GM12891 (cell line): ENCODE data around the gene PCDHA12.
"Not testable (repeated sequence)": the region's sequence is repeated elsewhere in the genome, so short reads cannot be mapped to it uniquely, and the experiment has no call there.

ENCODE experiments used
- DNase-seq: peaks from one replicate; pipeline ENCODE4 v3.0.0; 2011; ENCODE audit warnings: low spot score; ENCODE audit not compliant: insufficient read length
- FAIRE-seq: peaks from 2 replicates; lab custom pipeline; 2011; peaks lifted over from hg19 to GRCh38; lab: Jason Lieb, UNC
- PAX5 ChIP-seq: IDR thresholded peaks from 2 replicates; pipeline ENCODE4 v1.6.1; 2011; ENCODE audit warnings: low read length, moderate library complexity, mild to moderate bottlenecking; ENCODE audit not compliant: insufficient read depth, severe bottlenecking
- POLR2A ChIP-seq: IDR thresholded peaks from 2 replicates; pipeline ENCODE4 v1.6.1; 2011; ENCODE audit warnings: low read depth, low read length, control low read depth
- POLR2AphosphoS5 ChIP-seq: IDR thresholded peaks from 2 replicates; pipeline ENCODE4 v1.6.1; 2011; ENCODE audit warnings: low read depth, low read length, control low read depth
- POU2F2 ChIP-seq: IDR thresholded peaks from 2 replicates; pipeline ENCODE4 v1.6.1; 2011; ENCODE audit warnings: low read depth, mild to moderate bottlenecking, control low read depth, low read length, moderate library complexity
- SPI1 ChIP-seq: IDR thresholded peaks from 2 replicates; pipeline ENCODE4 v1.6.1; 2011; ENCODE audit warnings: low read depth, low read length, control low read depth
- TAF1 ChIP-seq: IDR thresholded peaks from 2 replicates; pipeline ENCODE4 v1.6.1; 2011; ENCODE audit warnings: low read depth, low read length, control low read depth

Gene PCDHA12

GRCh38 chr5:140840978-140841962 lies 33.8 kb upstream of the PCDHA12 start, which contains the start of gene PCDHA8:
PCDHA8 (plus strand) TSS chr5:140841187; CDS start chr5:140841322, 135 bp downstream.
- DNase-seq (no peak), FAIRE-seq (no peak)
- TF ChIP-seq POU2F2 (no peak), POLR2AphosphoS5 (no peak), TAF1 (no peak), SPI1 (no peak), PAX5 (no peak), POLR2A (no peak)

DNA sequence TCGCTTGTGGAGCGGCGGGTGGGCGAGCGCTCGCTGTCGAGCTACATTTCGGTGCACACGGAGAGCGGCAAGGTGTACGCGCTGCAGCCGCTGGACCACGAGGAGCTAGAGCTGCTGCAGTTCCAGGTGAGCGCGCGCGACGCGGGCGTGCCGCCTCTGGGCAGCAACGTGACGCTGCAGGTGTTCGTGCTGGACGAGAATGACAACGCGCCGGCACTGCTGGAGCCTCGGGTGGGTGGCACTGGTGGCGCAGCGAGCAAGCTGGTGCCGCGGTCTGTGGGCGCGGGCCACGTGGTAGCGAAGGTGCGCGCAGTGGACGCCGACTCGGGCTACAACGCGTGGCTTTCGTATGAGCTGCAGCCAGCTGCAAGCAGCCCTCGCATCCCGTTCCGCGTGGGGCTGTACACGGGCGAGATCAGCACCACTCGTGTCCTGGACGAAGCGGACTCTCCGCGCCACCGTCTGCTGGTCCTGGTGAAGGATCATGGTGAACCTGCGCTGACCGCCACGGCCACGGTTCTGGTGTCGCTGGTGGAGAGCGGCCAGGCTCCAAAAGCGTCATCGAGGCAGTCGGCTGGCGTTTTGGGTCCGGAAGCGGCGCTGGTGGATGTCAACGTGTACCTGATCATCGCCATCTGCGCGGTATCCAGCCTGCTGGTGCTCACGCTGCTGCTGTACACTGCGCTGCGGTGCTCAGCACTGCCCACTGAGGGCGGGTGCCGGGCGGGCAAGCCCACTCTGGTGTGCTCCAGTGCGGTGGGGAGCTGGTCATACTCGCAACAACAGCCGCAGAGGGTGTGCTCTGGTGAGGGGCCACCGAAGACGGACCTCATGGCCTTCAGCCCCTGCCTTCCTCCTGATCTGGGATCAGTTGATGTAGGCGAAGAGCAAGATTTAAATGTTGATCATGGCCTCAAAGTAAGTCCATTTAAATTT lies 32.0 kb upstream of the PCDHA12 start:
- no peak for FAIRE-seq
- DNase-seq, result no peak
- TF ChIP-seq POLR2A (no peak), POLR2AphosphoS5 (no peak), TAF1 (no peak)

GRCh38 chr5:140848139-140849102 lies 26.7 kb upstream of the PCDHA12 start, which contains the start of gene PCDHA9:
PCDHA9 (plus strand) TSS chr5:140848382; CDS start chr5:140848496, 114 bp downstream.
- not testable (repeated sequence) for DNase-seq, FAIRE-seq

- DNase-seq, FAIRE-seq: not testable (repeated sequence)
These were observed 25.1 kb upstream of the PCDHA12 start for GRCh38 chr5:140849831-140850634.

- no peak for FAIRE-seq
- TF ChIP-seq TAF1 (no peak), POLR2A (no peak), PAX5 (no peak), POLR2AphosphoS5 (no peak), POU2F2 (no peak), SPI1 (no peak)
- no peak for DNase-seq
These were observed 19.1 kb upstream of the PCDHA12 start, which contains the start of gene PCDHA10 for GRCh38 chr5:140855772-140856674. PCDHA10 (plus strand) TSS chr5:140855897; CDS start chr5:140856049, 152 bp downstream.

DNA sequence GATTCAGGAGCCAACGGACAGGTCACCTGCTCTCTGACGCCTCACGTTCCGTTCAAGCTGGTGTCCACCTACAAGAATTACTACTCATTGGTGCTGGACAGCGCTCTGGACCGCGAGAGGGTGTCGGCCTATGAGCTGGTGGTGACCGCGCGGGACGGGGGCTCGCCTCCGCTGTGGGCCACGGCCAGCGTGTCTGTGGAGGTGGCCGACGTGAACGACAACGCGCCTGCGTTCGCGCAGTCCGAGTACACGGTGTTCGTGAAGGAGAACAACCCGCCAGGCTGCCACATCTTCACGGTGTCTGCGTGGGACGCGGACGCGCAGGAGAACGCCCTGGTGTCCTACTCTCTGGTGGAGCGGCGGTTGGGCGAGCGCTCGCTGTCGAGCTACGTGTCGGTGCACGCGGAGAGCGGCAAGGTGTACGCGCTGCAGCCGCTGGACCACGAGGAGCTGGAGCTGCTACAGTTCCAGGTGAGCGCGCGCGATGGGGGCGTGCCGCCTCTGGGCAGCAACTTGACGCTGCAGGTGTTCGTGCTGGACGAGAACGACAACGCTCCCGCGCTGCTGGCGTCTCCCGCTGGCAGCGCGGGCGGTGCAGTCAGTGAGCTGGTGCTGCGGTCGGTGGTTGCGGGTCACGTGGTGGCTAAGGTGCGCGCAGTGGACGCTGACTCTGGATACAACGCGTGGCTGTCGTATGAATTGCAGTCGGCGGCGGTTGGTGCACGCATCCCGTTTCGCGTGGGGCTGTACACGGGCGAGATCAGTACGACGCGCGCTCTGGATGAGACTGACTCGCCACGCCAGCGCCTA lies 17.7 kb upstream of the PCDHA12 start:
- FAIRE-seq (no peak), DNase-seq (no peak)
- TF ChIP-seq SPI1 (no peak), PAX5 (no peak), POU2F2 (no peak), TAF1 (no peak), POLR2A (no peak), POLR2AphosphoS5 (no peak)

- FAIRE-seq, result no peak
- no peak for DNase-seq
These were observed 17.2 kb upstream of the PCDHA12 start for GRCh38 chr5:140857987-140858240.

More at GRCh38 chr5:140857987-140858240, 17.2 kb upstream of the PCDHA12 start:
- TF ChIP-seq POLR2A (no peak), SPI1 (no peak), POLR2AphosphoS5 (no peak), POU2F2 (no peak), PAX5 (no peak), TAF1 (no peak)
